GM18498 (cell line): ENCODE results near the gene IPO9.
"Not testable (repeated sequence)": the region's sequence is repeated elsewhere in the genome, so short reads cannot be mapped to it uniquely, and the experiment has no call there.

Source experiments
- ATAC-seq: cut with Tn5 transposase; IDR thresholded peaks from one replicate; pipeline ENCODE4 v1.9.1; 2021; ENCODE audit warnings: mild to moderate bottlenecking, moderate library complexity; ENCODE audit not compliant: unreplicated experiment

IPO9 gene

DNA sequence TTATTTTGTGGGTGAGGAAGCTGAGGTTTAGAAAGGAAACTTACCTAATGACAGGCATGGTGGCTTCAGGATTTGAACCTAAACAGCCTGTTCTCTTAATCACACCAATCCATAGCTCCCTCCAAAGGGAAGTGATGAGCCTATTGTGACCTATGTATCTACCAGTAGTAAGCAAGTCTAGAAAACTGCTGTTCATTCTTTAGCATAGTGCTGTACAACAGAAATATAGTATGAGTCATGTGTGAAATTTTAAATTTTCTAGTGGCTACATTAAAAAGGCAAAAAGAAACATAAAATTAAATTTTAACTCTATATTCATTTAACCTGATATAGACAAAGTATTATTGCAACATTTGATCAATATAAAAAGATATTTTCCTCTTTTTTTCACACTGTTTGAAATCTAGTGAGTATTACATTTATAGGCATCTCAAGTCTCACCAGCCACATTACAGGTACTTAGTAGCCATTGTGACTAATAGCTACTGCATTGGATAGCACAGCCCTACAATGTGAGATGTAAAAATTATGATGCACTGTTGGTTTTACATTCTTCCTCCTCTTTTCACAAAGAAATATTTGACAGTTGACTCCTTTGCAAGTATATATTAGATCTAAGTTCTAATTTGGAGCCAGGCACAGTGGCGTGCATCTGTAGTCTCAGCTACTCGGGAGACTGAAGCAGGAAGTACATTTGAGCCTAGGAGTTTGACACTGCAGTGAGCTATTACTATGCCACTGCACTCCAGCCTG lies 16.6 kb downstream of the IPO9 start:
- ATAC-seq, result no peak

DNA sequence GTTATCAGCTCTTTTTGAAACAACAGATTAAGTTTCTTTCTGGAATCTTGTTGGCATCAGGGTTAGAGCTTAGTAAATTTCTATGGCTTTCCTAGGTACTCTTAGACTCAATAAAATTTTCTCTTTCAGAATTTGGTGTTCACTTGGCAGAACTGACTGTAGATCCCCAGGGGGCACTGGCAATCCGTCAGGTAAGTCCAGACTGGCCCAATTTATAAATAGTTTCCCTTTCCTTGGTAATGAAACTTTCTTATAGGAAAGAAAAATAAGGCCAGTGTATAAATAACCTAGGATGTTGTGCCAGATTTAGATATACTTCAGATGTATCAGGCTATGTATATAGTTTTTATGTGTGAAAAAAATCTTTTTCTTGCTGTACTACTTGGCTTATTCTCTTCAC lies 18.2 kb downstream of the IPO9 start:
- no peak for ATAC-seq

DNA sequence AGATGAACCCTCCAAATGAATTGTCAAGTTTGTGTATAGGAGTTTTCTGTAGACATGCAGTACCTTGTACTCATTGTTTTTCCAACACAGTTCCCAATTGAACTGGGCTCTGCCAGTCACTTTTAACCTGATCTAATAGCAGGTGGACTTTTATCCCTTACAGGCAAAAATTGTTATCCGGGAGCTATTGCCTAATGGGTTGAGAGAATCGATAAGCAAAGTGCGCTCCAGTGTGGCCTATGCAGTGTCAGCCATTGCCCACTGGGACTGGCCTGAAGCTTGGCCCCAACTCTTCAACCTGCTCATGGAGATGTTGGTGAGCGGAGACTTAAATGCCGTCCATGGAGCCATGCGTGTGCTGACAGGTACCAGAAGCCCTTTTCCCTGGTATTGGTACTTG lies 19.3 kb downstream of the IPO9 start:
- ATAC-seq, result no peak

DNA sequence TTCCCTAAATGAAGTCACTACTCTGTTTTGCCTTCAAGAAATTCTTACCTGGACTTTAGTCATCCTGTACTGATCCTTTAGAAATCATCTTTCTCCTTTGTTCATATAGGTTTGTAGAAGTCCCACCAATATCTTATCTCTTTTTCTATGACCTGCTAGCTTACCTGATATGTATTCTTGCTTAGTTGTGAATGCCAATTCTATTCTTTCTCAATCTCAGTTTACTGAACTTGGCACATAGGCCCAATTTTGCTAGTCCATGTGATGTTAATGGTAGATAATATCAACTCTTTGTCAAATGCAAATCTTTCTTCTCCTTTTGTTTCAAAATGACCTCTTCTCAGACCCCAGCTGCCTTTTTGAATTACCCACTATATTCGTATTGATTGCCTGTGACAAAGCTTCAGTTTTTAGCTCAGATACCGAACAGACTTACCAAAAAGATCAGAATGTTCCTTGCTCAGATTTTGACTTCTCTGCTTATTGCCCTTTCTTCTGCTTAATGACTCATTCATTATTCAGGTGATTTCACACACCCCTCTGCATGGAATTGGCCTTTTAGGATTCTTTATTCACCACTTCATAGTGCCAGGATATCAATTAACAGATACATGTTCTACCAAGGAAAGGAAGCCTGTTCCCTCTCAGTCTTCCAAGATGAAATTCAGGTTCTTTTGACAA lies 20.6 kb downstream of the IPO9 start:
- ATAC-seq, result no peak

DNA sequence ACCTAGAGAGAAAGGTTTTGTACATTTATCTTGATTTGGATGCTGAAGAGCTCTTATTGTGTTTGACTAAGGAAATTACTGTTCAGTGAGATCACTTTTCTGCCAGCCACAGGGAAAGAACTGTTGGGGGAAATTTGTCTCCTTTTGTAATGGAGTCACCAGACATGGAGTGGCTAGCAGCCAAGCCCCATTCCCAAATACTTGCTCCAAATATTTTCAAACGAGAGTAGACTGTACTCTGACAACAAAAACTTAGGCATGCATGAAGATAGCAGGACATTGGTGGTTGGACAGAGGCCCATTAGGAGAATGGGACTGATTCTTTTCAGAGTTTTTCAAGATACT lies 21.1 kb downstream of the IPO9 start:
- no peak for ATAC-seq

DNA sequence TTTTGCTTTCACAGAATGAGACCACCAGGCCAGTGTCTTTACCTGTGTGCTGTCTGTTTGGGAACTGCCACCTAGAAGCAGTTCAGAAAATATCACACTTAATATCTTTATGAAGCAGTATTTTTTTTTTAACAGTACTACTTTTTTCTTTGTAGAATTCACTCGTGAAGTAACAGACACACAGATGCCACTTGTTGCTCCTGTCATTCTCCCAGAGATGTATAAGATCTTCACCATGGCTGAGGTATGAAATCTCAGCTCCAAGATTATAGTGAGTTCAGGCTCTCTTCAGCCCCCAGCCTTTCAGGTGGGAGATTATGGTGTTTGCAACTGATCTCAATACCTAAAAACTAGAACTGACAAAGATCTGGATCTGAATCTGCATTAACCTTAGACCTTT lies 23.0 kb downstream of the IPO9 start:
- no peak for ATAC-seq

DNA sequence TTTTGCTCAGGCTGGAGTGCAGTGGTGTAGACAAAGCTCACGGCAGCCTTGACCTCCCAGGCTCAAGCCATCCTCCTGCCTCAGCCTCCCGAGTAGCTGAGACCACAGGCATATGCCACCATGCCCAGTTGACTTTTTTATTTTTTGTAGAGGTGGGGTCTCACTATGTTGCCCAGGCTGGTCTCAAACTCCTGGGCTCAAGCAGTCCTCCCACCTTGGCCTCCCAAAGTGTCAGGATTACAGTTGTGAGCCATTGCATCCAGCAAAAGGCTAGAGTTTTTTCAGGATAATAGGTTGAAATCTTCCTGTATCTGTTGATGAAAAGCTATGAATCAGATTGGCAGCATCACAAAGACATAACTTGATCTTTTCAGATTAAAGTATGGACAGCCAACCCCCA lies 27.8 kb downstream of the IPO9 start:
- ATAC-seq, result not testable (repeated sequence)

DNA sequence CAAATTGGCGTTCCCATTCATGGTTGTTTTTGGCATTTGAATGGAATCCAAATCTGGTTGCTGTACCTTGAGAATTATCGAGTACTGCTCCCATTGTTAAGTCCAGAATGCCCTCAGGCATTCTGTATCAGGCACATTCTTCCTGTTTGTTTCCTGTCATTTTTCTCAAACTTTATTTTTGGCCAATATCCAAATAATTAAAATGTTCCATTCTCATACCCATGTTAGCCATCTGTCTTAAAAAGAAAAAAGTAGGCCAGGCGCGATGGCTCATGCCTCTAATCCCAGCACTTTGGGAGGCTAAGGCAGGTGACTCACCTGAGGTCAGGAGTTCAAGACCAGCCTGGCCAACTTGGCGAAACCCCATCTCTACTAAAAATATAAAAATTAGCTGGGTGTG lies 30.5 kb downstream of the IPO9 start:
- ATAC-seq, result no peak

DNA sequence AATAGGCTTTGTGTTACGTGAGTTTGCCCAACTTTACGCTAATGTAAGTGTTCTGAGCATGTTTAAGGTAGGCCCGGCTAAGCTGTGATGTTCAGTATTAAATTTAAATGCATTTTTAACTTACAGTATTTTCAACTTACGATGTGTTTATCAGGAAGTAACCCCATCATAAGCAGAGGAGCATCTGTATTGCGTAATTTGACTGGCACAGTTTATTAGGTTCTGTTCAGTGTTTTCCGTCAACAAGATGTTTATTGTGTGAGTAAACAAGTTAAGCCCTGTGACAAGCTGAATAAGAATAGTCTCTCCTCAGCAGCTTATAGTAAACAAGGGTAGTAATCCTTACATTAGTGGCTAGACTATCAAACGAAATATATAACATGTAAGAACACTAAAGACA lies 32.5 kb downstream of the IPO9 start:
- no peak for ATAC-seq

DNA sequence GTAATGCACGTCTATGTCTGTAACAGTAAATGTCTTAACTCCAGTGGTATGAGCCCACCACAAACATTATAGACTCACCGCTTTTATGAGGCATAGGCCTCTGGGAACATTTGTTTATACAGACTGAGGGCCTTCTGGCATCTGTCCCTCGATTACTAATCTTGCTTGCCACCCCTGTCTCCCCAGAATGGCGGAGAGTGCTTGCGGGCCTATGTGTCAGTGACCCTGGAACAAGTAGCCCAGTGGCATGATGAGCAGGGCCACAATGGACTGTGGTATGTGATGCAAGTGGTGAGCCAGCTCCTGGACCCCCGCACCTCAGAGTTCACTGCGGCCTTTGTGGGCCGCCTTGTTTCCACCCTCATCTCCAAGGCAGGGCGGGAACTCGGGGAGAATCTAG lies 41.4 kb downstream of the IPO9 start:
- ATAC-seq, result no peak

DNA sequence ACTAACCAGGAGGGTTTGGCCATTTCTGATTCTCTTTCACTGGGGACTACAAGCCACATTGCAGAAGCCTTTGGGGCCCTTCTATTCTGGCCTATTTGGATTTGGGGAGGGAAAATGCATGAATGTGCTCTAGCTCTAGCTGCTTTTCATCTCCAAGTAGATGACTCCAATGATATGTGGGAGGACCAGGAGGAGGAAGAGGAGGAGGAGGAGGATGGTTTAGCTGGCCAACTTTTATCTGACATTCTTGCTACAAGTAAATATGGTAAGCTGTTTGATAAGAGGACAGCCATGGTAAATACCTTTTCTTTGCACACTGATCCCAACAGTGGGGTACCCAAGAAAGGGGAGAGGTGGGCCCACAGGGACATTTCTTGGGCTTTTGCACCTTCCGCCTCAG lies 45.7 kb downstream of the IPO9 start:
- ATAC-seq, result no peak

DNA sequence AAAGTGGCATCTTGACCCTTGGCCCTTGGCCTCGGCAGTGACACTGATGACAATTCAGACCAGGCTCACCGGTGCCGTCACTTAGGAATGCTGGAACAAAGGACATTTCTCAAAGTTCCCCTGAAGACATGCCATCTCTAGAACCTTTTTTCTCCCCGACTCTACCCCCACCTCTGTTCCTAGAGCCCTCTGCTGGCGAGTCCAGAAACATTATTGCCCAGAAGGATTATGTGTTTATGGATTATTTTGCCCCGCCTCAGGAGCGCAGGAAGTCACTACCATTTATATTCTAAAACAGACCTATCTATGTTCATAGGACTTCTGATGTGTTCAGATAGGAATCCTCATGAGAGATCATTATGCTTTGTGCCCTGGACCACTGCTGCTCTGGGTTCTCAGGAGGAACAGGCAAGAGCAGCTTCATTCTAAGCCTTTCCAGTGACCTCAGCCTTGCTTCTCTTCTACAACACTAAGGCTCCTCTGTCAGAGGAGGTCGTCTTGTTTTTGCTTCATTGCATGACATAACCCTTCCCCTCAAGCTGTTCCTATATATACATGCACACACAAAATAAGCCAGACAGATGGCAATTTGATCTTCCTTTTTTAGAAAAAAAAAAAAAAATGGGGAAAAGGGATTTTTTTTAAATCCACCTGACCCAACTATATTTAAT lies 47.3 kb downstream of the IPO9 start:
- ATAC-seq, result no peak

DNA sequence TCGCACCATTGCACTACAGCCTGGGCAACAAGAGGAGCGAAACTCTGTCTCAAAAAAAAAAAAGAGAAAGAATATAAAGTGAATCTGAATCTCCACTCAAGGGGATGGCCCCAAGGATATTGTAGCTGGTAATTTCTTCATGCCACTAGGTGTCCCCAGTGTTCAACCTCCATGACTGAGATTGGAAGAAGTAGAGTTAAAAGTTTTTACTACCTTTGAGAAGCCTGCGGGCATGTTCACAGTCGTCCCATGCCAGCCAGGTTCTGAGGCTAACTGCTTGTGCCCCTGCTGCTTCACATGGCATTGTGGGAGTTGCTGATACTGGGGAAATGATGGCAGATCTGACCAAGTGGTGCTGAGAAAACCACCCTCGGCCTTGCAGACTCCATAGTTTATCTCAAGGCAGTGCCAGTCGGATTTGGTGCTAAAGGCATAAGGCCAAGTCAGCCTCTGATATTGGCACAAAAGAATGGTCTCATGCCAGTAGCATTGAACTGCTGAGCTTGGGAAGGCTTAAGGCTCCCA lies 49.0 kb downstream of the IPO9 start:
- ATAC-seq, result no peak

DNA sequence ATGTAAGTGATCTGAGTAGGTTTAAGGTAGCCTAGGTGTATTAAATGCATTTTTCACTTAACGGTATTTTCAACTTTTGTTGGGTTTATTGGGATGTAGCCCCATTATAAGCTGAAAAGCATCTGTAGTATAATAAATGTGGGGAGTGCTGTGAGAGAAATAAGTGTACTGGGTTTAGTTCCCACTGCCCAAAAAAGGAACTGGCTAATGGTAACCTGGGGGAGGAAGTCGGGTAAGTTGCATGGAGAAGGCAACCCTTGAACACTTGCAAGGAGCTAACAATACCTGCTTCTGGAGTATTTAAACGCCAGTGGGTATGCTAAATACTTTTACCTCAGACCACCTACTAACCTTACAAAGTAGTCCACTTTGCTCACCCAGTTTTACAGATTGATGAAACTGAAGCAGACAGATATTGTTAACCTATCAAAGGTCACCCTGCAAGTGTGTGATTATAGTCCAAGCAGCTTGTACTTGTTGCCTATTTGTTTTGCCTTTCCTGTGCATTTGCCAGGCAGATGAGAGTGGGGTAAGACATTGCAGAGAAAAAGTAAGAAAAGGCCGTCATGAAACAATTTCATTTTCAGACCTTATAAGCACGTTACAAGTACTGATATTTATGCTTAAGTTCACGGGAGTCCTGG lies 52.1 kb downstream of the IPO9 start:
- no peak for ATAC-seq

DNA sequence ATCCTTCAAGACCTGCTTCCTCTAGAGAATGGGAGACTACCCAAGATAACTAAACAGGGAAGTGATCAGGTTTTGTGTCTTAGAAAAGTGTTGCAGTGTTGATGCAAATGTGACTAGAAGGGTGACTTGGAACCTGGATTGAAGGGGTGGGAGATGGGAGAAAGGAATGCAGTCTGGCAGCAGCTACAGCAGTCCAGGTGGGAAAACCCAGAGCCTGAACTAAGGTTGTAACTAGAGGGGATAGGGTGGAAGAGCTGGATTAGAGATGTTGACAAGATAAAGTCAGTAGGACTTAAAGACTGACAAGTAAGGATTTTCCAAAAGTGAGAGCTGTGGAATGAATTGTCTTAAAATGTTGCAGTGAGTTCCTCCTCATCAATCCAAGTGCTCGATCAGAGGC lies 52.7 kb downstream of the IPO9 start:
- no peak for ATAC-seq

DNA sequence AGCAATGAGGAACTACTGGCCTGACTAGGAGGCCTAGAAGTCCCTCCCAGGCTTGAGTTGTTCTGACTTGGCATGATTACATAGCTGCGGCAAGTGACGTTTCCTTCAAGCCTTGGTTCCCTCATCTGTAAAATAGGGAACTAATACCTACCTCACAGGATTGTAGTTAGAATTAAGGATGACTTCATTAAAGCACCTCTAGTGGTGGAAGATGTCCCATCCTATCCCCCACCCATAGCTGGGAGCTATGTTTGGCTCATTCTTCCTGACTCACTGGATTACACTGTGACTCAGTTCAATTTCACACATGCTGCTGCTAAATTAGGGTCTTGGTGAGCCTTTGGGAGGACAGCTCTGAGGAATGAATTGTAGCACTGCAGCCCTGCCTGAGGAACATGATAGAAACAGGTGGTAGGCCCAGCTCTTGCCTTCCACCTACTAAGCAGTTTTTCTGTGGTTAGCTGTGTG lies 53.7 kb downstream of the IPO9 start:
- ATAC-seq, result no peak

DNA sequence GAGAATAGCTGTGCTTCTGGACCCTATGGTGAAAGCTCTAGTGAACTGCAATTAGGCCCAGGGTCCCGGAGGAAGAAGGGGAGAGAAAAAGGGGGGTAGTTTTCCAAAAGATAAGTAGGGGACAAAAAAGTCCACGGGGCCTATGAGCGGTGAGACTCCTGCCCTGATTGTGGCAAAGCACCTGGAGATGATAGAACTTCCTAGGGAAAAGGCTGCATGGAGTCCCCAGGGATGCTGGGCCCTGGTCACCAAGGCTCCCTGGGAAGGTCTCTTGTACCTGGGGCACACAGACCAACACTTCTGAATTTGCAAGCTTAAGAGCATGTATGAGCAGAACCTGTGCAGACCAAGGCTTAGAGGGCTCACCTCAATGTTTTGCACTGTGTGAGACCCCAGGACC lies 54.3 kb downstream of the IPO9 start:
- ATAC-seq, result no peak

DNA sequence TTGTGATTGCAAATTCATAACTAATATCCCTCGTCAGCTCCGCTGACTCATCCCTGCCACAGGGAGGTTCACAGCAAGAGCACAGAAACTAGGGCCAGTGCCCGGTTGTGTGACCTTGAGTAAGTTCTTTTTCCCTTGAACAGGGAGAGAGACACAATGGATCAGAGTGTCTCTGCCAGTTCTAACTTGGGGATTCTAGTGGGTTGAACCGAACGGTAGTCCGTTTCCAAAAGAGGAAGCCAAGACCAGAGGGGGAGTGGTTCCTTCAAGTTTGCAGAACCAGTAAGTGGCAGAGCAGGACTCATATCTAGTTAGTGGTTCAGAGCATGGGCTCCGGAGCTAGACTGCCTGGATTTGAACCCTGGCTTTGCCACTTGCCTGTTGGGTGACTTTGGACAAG lies 54.8 kb downstream of the IPO9 start:
- no peak for ATAC-seq

DNA sequence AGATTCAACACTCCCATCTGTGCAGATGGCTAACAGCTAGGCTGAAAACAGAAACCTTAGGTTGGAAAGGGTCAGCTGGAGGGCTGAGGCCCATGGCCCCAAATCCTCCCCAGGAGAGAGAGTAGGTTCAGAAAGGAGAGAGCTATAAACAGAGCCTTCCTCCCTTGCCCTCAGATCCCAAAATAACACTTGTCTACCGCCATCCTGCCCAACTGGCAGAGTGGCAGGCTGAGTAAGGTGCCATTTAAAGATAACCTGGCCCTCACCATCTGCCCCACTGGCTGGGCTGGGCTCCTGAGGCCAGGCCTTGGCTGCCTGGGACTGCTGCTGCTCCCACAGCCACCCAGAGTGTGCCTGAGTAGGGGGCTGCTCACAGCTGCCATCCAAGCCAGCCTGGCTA lies 55.5 kb downstream of the IPO9 start:
- no peak for ATAC-seq

DNA sequence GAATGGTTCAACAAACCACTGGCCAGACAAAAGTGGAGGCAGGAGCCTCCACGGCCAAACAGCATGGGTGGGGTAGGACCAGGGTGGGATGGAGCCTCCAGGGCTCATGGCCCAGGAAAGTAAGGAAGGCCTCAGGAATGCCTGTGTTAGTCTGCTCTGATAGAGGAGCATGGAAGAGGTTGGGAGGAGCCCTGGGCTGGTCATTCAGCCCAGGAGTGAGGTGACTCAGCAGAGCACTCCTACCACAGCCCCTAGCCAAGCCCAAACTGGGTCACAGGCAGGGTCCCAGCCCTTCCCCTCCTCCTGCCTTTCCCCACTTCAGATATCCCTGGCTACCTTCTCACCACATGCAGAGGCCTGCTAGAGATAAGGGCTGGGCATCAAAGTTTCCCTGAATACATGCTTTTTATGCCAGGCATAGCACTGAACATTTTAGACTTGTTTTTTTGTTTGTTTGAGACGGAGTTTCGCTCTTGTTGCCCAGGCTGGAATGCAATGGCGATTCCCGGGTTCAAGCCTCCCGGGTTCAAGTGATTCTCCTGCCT lies 56.6 kb downstream of the IPO9 start:
- ATAC-seq, result no peak
